ENCODE results near the gene DPF3. TPM values are rescaled to one million over a fixed set of nuclear protein-coding genes. Genes with fewer than 3 reads are reported as not detected.

DPF3 gene
- total RNA-seq, 1 donor from 2014 or later = 0.90 TPM

GRCh38 chr14:72904218-72904617 lies 10.3 kb upstream of the DPF3 start:
- H3K9me3 ChIP-seq = no peaks in the 10 kb centered on the region
- H3K4me1 ChIP-seq = no peaks in the 10 kb centered on the region
- no peak overlapping the region for H3K4me3 ChIP-seq
- intact Hi-C loops (cut with DNase I) = no loop called here
- DNase-seq (no peak), ATAC-seq (no peak)
- H3K27me3 ChIP-seq = no peaks in the 10 kb centered on the region
- no peak overlapping the region for H3K27ac ChIP-seq
- no peaks in the 10 kb centered on the region for H3K36me3 ChIP-seq
- no peak for TF ChIP-seq CTCF (IDR thresholded peaks at IDR 0.05)

DNA sequence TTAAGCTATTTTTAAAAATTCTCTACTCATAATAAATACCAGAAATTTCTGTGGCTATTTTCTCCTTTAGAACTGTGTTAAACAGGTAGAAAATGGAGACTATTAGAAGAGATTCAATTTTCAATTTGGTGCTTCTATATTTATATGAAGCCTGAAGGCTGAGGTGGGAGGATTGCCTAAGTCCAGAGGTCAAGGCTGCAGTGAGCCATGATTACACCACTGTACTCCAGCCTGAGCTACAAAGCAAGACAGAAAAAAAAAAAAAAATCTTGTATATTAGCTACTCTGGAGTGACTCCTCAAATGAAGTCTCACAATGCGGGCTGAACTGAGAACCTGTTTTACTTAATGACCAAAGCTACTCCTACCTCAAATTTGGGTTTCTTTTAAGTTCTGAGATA lies 9.8 kb upstream of the DPF3 start:
- Histone ChIP-seq H3K9me3 (no peaks in the 10 kb centered on the region), H3K4me3 (no peak overlapping the region), H3K4me1 (no peaks in the 10 kb centered on the region), H3K36me3 (no peaks in the 10 kb centered on the region), H3K27ac (no peak overlapping the region), H3K27me3 (no peaks in the 10 kb centered on the region)
- intact Hi-C loops (cut with DNase I) = no loop called here
- no peak for TF ChIP-seq CTCF (IDR thresholded peaks at IDR 0.05)
- ATAC-seq = no peak
- no peak for DNase-seq

DNA sequence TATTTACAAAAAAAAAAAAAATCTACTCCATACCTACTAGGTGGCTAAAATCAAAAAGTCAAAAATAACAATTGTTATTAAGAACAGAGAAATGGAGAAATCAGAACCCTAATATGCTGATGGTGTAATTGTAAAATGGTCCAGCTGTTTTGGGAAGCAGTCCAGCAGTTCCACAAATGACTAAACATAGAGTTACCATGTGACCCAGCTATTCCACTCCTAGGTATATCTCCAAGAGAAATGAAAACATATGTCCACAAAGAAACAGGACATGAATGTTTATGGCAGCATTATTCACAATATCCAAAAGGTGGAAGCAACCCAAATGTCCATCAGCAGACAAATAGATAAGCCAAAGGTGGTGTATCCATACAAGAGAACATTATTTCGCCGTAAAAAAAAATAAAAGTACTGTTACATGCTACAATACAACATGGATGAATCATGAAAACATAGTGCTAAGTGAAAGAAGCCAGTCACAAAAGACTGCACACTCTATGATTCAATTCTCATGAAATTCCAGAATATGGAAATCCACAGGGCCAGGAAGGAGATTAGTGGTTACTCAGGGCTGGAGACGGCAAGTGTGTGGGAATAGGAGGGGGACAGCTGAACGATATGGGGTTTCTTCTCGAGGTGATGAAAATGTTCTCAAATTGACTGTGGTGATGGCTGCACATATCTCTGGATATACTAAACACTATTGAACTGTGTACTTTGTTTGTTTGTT lies 9.1 kb upstream of the DPF3 start:
- Histone ChIP-seq H3K9me3 (no peaks in the 10 kb centered on the region), H3K27ac (no peak overlapping the region), H3K27me3 (no peaks in the 10 kb centered on the region), H3K36me3 (no peaks in the 10 kb centered on the region), H3K4me3 (no peak overlapping the region), H3K4me1 (no peaks in the 10 kb centered on the region)
- DNase-seq = no peak
- intact Hi-C loops (cut with DNase I) = no loop called here
- TF ChIP-seq CTCF (IDR thresholded peaks at IDR 0.05) = no peak
- no peak for ATAC-seq

DNA sequence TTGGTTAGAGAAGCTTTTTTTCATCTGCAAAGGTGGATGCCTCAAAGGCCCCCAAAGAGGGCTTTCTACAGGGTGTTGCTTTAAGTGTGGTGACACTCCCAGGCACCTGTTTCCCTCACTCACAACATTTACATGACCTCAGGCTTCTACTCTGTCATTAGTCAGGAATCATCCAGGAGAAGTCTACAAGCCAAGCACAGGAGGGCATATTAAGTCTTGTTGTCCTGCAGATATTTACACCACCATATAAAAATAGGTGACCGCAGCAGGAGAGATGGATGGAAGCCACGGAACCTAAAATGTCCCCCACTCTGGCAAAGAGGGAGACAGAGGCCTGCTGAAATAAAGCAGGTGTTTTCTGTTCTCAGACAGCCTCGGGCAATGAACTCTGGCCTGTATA lies 7.5 kb upstream of the DPF3 start:
- Histone ChIP-seq H3K4me3 (no peak overlapping the region), H3K9me3 (no peaks in the 10 kb centered on the region), H3K27me3 (peaks cover 7% of the 10 kb centered on the region), H3K36me3 (no peaks in the 10 kb centered on the region), H3K4me1 (no peaks in the 10 kb centered on the region), H3K27ac (no peak overlapping the region)
- ATAC-seq (no peak), DNase-seq (no peak)
- TF ChIP-seq CTCF (IDR thresholded peaks at IDR 0.05) = no peak
- intact Hi-C loops (cut with DNase I) = no loop called here

GRCh38 chr14:72898448-72898847 lies 4.5 kb upstream of the DPF3 start:
- H3K27me3 ChIP-seq = peaks cover 19% of the 10 kb centered on the region
- no peak for ATAC-seq
- DNase-seq = no peak
- no peaks in the 10 kb centered on the region for H3K36me3 ChIP-seq
- H3K4me1 ChIP-seq = peaks cover 10% of the 10 kb centered on the region
- no peak overlapping the region for H3K4me3 ChIP-seq
- no peaks in the 10 kb centered on the region for H3K9me3 ChIP-seq
- intact Hi-C loops (cut with DNase I) = no loop called here
- TF ChIP-seq CTCF (IDR thresholded peaks at IDR 0.05) = no peak
- H3K27ac ChIP-seq = no peak overlapping the region

Measured in upper lobe of right lung (tissue), 1 donor.